Measurements from ENCODE around the gene NDUFB2.

GRCh38 chr7:140702774-140703173 is 6.3 kb downstream of the NDUFB2 start:
- TF ChIP-seq MXD4 (CRISPR knock-in tag; IDR thresholded peaks at IDR 0.05): no peak
- no peak for TF ChIP-seq RXRA (CRISPR knock-in tag; IDR thresholded peaks at IDR 0.05)
- no peak for TF ChIP-seq ELF3 (CRISPR knock-in tag; IDR thresholded peaks at IDR 0.05)
- no peak for TF ChIP-seq RNF2 (conservative IDR thresholded peaks at IDR 0.05; ENCODE audit: low read depth)
- TF ChIP-seq ZNF383 (CRISPR knock-in tag; IDR thresholded peaks at IDR 0.05; ENCODE audit: borderline replicate concordance): no peak
- no peak for TF ChIP-seq CBFB (CRISPR knock-in tag; IDR thresholded peaks at IDR 0.05)
- no peak for TF ChIP-seq CTCF (CRISPR knock-in tag; IDR thresholded peaks at IDR 0.05)
